AG10803 (cell line): Measurements from ENCODE around the gene FAM47E.

Experiments
- DNase-seq: peaks from one replicate; pipeline ENCODE4 v3.0.0; 2010; ENCODE audit warnings: low read depth
- H3K4me3 ChIP-seq: 2 replicates; pipeline ENCODE4 v1.5.1; 2011; ENCODE audit warnings: mild to moderate bottlenecking, low read length, control low read depth
- TF ChIP-seq, protein P1 (sequence below): conservative IDR thresholded peaks from 2 replicates; pipeline ENCODE4 v1.5.1; 2011; ENCODE audit warnings: mild to moderate bottlenecking, low read length, control low read depth, inconsistent platforms

FAM47E gene

GRCh38 chr4:76298227-76298626, 46.7 kb downstream of the FAM47E start:
- no peak overlapping the region for H3K4me3 ChIP-seq
- no peak for DNase-seq
- TF ChIP-seq, protein P1, sequence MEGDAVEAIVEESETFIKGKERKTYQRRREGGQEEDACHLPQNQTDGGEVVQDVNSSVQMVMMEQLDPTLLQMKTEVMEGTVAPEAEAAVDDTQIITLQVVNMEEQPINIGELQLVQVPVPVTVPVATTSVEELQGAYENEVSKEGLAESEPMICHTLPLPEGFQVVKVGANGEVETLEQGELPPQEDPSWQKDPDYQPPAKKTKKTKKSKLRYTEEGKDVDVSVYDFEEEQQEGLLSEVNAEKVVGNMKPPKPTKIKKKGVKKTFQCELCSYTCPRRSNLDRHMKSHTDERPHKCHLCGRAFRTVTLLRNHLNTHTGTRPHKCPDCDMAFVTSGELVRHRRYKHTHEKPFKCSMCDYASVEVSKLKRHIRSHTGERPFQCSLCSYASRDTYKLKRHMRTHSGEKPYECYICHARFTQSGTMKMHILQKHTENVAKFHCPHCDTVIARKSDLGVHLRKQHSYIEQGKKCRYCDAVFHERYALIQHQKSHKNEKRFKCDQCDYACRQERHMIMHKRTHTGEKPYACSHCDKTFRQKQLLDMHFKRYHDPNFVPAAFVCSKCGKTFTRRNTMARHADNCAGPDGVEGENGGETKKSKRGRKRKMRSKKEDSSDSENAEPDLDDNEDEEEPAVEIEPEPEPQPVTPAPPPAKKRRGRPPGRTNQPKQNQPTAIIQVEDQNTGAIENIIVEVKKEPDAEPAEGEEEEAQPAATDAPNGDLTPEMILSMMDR, result no peak

DNA sequence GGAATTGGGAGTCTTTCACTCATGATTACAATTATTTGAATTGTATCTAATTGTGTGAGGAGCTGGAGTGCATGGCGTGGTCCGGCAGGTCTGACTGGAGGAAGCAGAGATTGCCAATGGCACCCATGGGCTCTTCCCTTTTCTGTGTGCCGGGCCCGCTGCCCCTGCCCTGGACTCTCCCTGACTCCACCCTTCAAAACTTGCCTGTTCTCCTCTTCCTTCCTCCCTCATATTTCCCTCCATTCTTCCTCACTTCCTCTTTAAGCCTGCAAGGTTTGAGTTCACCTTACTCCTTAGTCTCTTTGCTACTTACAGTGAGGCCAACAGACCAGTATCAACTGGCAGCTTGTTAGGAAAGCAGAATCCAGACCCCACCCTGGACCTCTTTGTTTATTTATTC, 48.5 kb downstream of the FAM47E start:
- DNase-seq, result no peak
- TF ChIP-seq, protein P1, result no peak
- no peak overlapping the region for H3K4me3 ChIP-seq

- H3K4me3 ChIP-seq, result no peak overlapping the region
- DNase-seq, result peak; percentile 65
- TF ChIP-seq, protein P1, result no peak
Measured at GRCh38 chr4:76301068-76301774, 49.7 kb downstream of the FAM47E start.

DNA sequence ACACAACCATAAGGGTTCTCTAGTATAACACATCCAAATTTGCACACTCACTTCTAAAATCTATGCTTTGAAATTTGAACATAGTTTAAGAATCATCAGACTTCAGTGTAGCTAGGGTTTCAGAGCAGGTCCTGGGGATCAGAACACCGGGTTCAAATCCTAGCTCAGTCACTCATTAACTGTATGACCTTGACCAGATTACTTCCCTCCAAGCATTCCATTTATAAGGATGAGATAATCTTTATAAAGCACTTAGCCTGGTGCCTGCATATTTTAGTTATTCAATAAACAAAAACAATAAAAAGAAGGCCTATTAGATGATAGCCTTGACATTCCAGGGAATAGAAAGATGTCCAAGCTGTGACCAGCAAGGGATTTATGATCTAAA, 50.2 kb downstream of the FAM47E start:
- DNase-seq, result no peak
- TF ChIP-seq, protein P1, result no peak
- no peak overlapping the region for H3K4me3 ChIP-seq

DNA sequence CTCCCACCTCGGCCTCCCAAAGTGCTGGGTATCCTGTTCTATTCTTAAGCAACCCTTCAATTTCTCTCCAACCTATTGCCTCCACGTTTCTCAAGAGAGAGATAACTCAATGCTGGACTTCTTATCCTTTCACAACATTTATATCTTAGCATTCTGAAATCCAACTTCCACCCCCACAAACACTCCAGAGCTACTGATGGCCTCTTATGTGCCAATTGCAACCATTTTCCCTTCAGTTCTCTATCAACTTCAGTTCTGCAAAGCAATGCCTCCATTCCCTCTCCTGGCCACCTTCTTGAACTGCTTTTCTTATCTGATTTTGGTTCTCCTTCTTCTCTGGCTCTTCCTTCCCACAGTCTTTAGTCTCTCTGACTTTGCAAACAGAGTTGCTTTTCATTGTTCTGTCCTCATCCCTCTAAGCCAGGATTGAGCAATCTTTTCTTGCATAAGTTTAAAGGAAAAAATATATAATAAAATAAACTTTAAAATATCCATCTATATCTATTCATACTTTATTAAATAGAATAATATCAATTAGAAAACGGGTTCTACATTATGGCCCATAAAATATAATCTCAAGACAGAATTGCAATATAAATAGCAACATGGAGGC, 51.4 kb downstream of the FAM47E start:
- TF ChIP-seq, protein P1, result no peak
- no peak for DNase-seq

GRCh38 chr4:76305033-76305687, 53.6 kb downstream of the FAM47E start:
- TF ChIP-seq, protein P1, result no peak
- H3K4me3 ChIP-seq, result peak overlapping the region; percentile 88
- no peak for DNase-seq

More for the DNA sequence above, 51.4 kb downstream of the FAM47E start:
- H3K4me3 ChIP-seq, result no peak overlapping the region
